CD4-positive, alpha-beta T cell (primary cell): ENCODE data around the gene ATXN3L. TPM values are rescaled to one million over a fixed set of nuclear protein-coding genes. Genes with fewer than 3 reads are reported as not detected.

Experiments
- ATAC-seq: fragments of 200-7000 bp; cut with Tn5 transposase; one replicate; pipeline ENCODE4 v1.10.0; 2022; ENCODE audit warnings: mild to moderate bottlenecking; ENCODE audit not compliant: poor library complexity
- CTCF ChIA-PET: fragments of 350-600 bp; sonication (Branson Sonifier 250); formaldehyde crosslinking; loops from one replicate; lab custom pipeline; 2021; ENCODE audit warnings: antibody characterized with exemption, inconsistent platforms; lab: Charles Lee
- POLR2A ChIA-PET: fragments of 350-600 bp; sonication (Branson Sonifier 250); formaldehyde crosslinking; loops from one replicate; lab custom pipeline; 2021; ENCODE audit warnings: antibody characterized with exemption, inconsistent platforms; lab: Charles Lee
- DNase-seq, 14 experiments: peaks; one replicate each; pipeline ENCODE4 v3.0.0-alpha.2; 2013 to 2020; ENCODE audit warnings: mixed read lengths in 2 of 14
- H3K27ac ChIP-seq, 2 donors: one replicate each; pipeline versions ENCODE4 v1.5.1 to v1.7.0; 2013; ENCODE audit warnings: low read length in 2 of 2, low read depth in 1 of 2, mild to moderate bottlenecking in 1 of 2
- H3K27me3 ChIP-seq, 2 experiments: 1 replicate in 1 of 2; 2 replicates in 1 of 2; pipeline versions ENCODE4 v1.6.1 to v1.7.0; 2013; ENCODE audit warnings: low read length in 2 of 2, control low read depth in 1 of 2, mild to moderate bottlenecking in 1 of 2, moderate library complexity in 1 of 2; ENCODE audit not compliant: insufficient read depth in 2 of 2, control insufficient read depth in 1 of 2
- H3K36me3 ChIP-seq: one replicate; pipeline ENCODE4 v1.6.1; 2013; ENCODE audit warnings: low read length, control low read depth; ENCODE audit not compliant: insufficient read depth
- H3K4me1 ChIP-seq: one replicate; pipeline ENCODE4 v1.6.1; 2013; ENCODE audit warnings: low read length, control low read depth; ENCODE audit not compliant: insufficient read depth
- H3K4me3 ChIP-seq: one replicate; pipeline ENCODE4 v1.5.1; 2013; ENCODE audit warnings: mild to moderate bottlenecking, low read length, moderate library complexity
- H3K9me3 ChIP-seq, 2 experiments: 1 replicate in 1 of 2; 2 replicates in 1 of 2; pipeline versions ENCODE4 v1.6.1 to v1.7.0; 2013; ENCODE audit warnings: low read length in 2 of 2, mild to moderate bottlenecking in 2 of 2, control low read depth in 1 of 2, moderate library complexity in 1 of 2; ENCODE audit not compliant: control insufficient read depth in 1 of 2, insufficient read depth in 1 of 2
- H3K27ac Mint-ChIP-seq: one replicate; pipeline ENCODE4 v1.8.0; 2020; ENCODE audit warnings: mixed read lengths
- H3K27me3 Mint-ChIP-seq: one replicate; pipeline ENCODE4 v1.8.0; 2021; ENCODE audit warnings: mixed read lengths
- H3K36me3 Mint-ChIP-seq: one replicate; pipeline ENCODE4 v1.8.0; 2021; ENCODE audit warnings: low read depth, mixed read lengths
- H3K4me1 Mint-ChIP-seq: one replicate; pipeline ENCODE4 v1.8.0; 2021; ENCODE audit warnings: low read depth, mixed read lengths
- H3K4me3 Mint-ChIP-seq: one replicate; pipeline ENCODE4 v1.8.0; 2020; ENCODE audit warnings: mild to moderate bottlenecking, mixed read lengths
- H3K9me3 Mint-ChIP-seq: one replicate; pipeline ENCODE4 v1.8.0; 2020; ENCODE audit warnings: mixed read lengths
- intact Hi-C, 2 experiments: fragments of 100-400 bp; cut with DNase I in 1 of 2; cut with micrococcal nuclease in 1 of 2; formaldehyde crosslinking; loops; one replicate each; pipeline versions ENCODE4 v1.15.1 to v1.9.0; 2023 to 2025; cut with DNase I, micrococcal nuclease
- total RNA-seq, 174 experiments: library from RNA in 2 of 174; stranded (reverse) in 2 of 174; gene quantifications; one replicate each; pipeline ENCODE4 v1.2.3 and lab custom pipeline; 2021 to 2026
- TF ChIP-seq, protein P1 (sequence below): fragments of 200-600 bp; IDR thresholded peaks from one replicate; pipeline ENCODE4 v1.8.0; 2022; ENCODE audit warnings: antibody characterized with exemption, mild to moderate bottlenecking

ATXN3L gene
- total RNA-seq, 2 experiments from 2014 or later = not detected

DNA sequence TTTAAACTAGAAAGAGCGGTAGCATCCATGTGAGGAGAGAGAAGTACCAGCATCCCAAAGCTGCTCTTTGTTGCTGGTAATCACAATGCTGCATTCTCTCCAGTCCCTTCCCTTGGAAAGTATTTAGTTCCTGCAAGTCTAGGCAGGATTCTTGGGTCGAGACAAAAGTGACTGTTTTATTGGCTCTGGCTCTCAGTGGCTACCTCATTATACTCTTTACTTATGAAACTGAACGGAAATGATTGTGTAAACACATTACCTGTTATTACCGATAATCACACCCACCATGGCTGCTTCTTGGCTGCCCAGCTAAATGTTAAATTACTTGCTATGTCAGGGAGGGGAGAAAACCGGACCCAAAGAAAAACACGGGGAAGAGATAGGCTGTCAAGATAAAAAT, 26.2 kb downstream of the ATXN3L start:
- H3K4me1 ChIP-seq = no peaks in the 10 kb centered on the region
- TF ChIP-seq, protein P1, sequence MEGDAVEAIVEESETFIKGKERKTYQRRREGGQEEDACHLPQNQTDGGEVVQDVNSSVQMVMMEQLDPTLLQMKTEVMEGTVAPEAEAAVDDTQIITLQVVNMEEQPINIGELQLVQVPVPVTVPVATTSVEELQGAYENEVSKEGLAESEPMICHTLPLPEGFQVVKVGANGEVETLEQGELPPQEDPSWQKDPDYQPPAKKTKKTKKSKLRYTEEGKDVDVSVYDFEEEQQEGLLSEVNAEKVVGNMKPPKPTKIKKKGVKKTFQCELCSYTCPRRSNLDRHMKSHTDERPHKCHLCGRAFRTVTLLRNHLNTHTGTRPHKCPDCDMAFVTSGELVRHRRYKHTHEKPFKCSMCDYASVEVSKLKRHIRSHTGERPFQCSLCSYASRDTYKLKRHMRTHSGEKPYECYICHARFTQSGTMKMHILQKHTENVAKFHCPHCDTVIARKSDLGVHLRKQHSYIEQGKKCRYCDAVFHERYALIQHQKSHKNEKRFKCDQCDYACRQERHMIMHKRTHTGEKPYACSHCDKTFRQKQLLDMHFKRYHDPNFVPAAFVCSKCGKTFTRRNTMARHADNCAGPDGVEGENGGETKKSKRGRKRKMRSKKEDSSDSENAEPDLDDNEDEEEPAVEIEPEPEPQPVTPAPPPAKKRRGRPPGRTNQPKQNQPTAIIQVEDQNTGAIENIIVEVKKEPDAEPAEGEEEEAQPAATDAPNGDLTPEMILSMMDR = no peak
- no peak overlapping the region for H3K4me3 ChIP-seq
- no peak overlapping the region for H3K27ac ChIP-seq
- Mint-ChIP-seq H3K4me1 (no peaks in the 10 kb centered on the region), H3K27me3 (no peaks in the 10 kb centered on the region), H3K9me3 (no peaks in the 10 kb centered on the region), H3K4me3 (no peak overlapping the region), H3K36me3 (no peaks in the 10 kb centered on the region), H3K27ac (no peak overlapping the region)
- POLR2A ChIA-PET = no interaction called here
- H3K36me3 ChIP-seq = no peaks in the 10 kb centered on the region
- CTCF ChIA-PET = no interaction called here
- no peak for ATAC-seq
- no peak for DNase-seq
- H3K27me3 ChIP-seq = no peaks in the 10 kb centered on the region
- H3K9me3 ChIP-seq = no peaks in the 10 kb centered on the region
- intact Hi-C loops = no loop called here

- intact Hi-C loops = no loop called here
- H3K36me3 Mint-ChIP-seq = no peaks in the 10 kb centered on the region
- CTCF ChIA-PET = interaction anchor here (0.6 to 0.7 kb wide), 2 partner anchors 24 to 93 kb away, joined by 5 read pairs; no protein-coding TSS in a partner anchor
- no peak for ATAC-seq
- TF ChIP-seq, protein P1 = no peak
- Histone ChIP-seq H3K4me1 (no peaks in the 10 kb centered on the region), H3K9me3 (no peaks in the 10 kb centered on the region), H3K27ac (no peak overlapping the region), H3K4me3 (no peak overlapping the region), H3K36me3 (no peaks in the 10 kb centered on the region), H3K27me3 (no peaks in the 10 kb centered on the region)
- no peak overlapping the region for H3K4me3 Mint-ChIP-seq
- no peak overlapping the region for H3K27ac Mint-ChIP-seq
- H3K9me3 Mint-ChIP-seq = no peaks in the 10 kb centered on the region
- H3K27me3 Mint-ChIP-seq = no peaks in the 10 kb centered on the region
- no peaks in the 10 kb centered on the region for H3K4me1 Mint-ChIP-seq
- POLR2A ChIA-PET = no interaction called here
- DNase-seq = no peak
These were observed 28.8 kb downstream of the ATXN3L start for GRCh38 chrX:13290891-13291614.

GRCh38 chrX:13288671-13289070, 31.2 kb downstream of the ATXN3L start:
- TF ChIP-seq, protein P1 = no peak
- Histone ChIP-seq H3K27me3 (no peaks in the 10 kb centered on the region), H3K27ac (no peak overlapping the region), H3K4me1 (no peaks in the 10 kb centered on the region), H3K36me3 (no peaks in the 10 kb centered on the region), H3K9me3 (peaks cover 0 to 8% of the 10 kb centered on the region in 2 experiments), H3K4me3 (no peak overlapping the region)
- H3K27me3 Mint-ChIP-seq = no peaks in the 10 kb centered on the region
- H3K4me3 Mint-ChIP-seq = no peak overlapping the region
- H3K4me1 Mint-ChIP-seq = no peaks in the 10 kb centered on the region
- DNase-seq (no peak), ATAC-seq (no peak)
- no peaks in the 10 kb centered on the region for H3K36me3 Mint-ChIP-seq
- no peaks in the 10 kb centered on the region for H3K9me3 Mint-ChIP-seq
- intact Hi-C loops = no loop called here
- ChIA-PET POLR2A (no interaction called here), CTCF (no interaction called here)
- no peak overlapping the region for H3K27ac Mint-ChIP-seq
